HepG2 (cell line): Measurements from ENCODE around the gene TMEM198. TPM values are rescaled to one million over a fixed set of nuclear protein-coding genes. Genes with fewer than 3 reads are reported as not detected.

Experiments used
- ATAC-seq: fragments of 200-7000 bp; cut with Tn5 transposase; 3 replicates; pipeline ENCODE4 v1.9.1; 2020; ENCODE audit warnings: mild to moderate bottlenecking, moderate library complexity
- BruUV-seq: library from RNA; stranded (reverse); fragments of 400-500 nt; replicated peaks from 2 replicates; lab custom pipeline; 2021; lab: Mats Ljungman, UMichigan
- CTCF ChIA-PET: fragments of 300-600 bp; formaldehyde crosslinking; extraction: SDS; loops from one replicate; lab custom pipeline; 2021; ENCODE audit warnings: low total read pairs, inconsistent platforms, low intra/inter-chr PET ratio; lab: Yijun Ruan, JAX
- POLR2A ChIA-PET: fragments of 350-600 bp; sonication (Branson Sonifier 250); formaldehyde crosslinking; loops from one replicate; lab custom pipeline; 2020; ENCODE audit warnings: antibody characterized with exemption, inconsistent platforms; lab: Yijun Ruan, JAX
- DNase-seq: peaks from one replicate; pipeline ENCODE4 v3.0.0-alpha.2; 2015; ENCODE audit warnings: low spot score
- FAIRE-seq: peaks from 3 replicates; lab custom pipeline; 2011; peaks lifted over from hg19 to GRCh38; lab: Jason Lieb, UNC
- H2AFZ ChIP-seq: one replicate; pipeline ENCODE4 v1.6.1; 2011; ENCODE audit warnings: low read length, inconsistent platforms
- H3K27ac ChIP-seq: fragments of 300-600 bp; 3 replicates; pipeline ENCODE4 v1.8.0; 2011; ENCODE audit warnings: mixed run types, mild to moderate bottlenecking, mixed read lengths, low read length, inconsistent platforms; ENCODE audit not compliant: insufficient read depth; ENCODE audit errors: extremely low read length
- H3K27me3 ChIP-seq, 2 experiments: fragments of 200-600 bp in 1 of 2; 2 replicates in 1 of 2; 3 replicates in 1 of 2; pipeline versions ENCODE4 v1.6.0 to v1.8.0; 2011; ENCODE audit warnings: low read length in 2 of 2, mild to moderate bottlenecking in 2 of 2, moderate library complexity in 2 of 2, inconsistent platforms in 1 of 2; ENCODE audit not compliant: insufficient read depth in 2 of 2, control insufficient read depth in 1 of 2
- H3K36me3 ChIP-seq, 2 experiments: fragments of 200-600 bp in 1 of 2; replicated peaks in 1 of 2; 2 replicates in 1 of 2; 3 replicates in 1 of 2; pipeline versions ENCODE4 v1.5.1 to v1.8.0; 2011; ENCODE audit warnings: low read length in 2 of 2, inconsistent platforms in 1 of 2; ENCODE audit not compliant: insufficient read depth in 2 of 2, control insufficient read depth in 1 of 2
- H3K4me1 ChIP-seq: 2 replicates; pipeline ENCODE4 v1.5.1; 2012; ENCODE audit warnings: low read length, inconsistent platforms; ENCODE audit not compliant: insufficient read depth
- H3K4me2 ChIP-seq: 2 replicates; pipeline ENCODE4 v1.6.0; 2011; ENCODE audit warnings: low read depth, low read length, inconsistent platforms
- H3K4me3 ChIP-seq, 3 experiments: fragments of 200-600 bp in 1 of 3; sonication (generic), shearing (Covaris generic) in 1 of 3; replicated peaks in 1 of 3; 2 replicates each; pipeline ENCODE4 v1.5.1; 2011 to 2016; ENCODE audit warnings: low read length in 3 of 3, inconsistent platforms in 2 of 3, low read depth in 2 of 3, mild to moderate bottlenecking in 2 of 3, control low read depth in 1 of 3, mixed read lengths in 1 of 3; ENCODE audit not compliant: insufficient read depth in 1 of 3
- H3K79me2 ChIP-seq: one replicate; pipeline ENCODE4 v1.6.1; 2011; ENCODE audit warnings: low read length, inconsistent platforms; ENCODE audit not compliant: insufficient read depth
- H3K9ac ChIP-seq: 2 replicates; pipeline ENCODE4 v1.6.0; 2011; ENCODE audit warnings: mild to moderate bottlenecking, low read depth, low read length, inconsistent platforms; ENCODE audit not compliant: insufficient read depth
- H3K9me3 ChIP-seq: 2 replicates; pipeline ENCODE4 v1.5.1; 2012; ENCODE audit warnings: mild to moderate bottlenecking, low read length
- H4K20me1 ChIP-seq: 2 replicates; pipeline ENCODE4 v1.6.0; 2011; ENCODE audit warnings: inconsistent platforms, mild to moderate bottlenecking, low read length, moderate library complexity; ENCODE audit not compliant: insufficient read depth
- AGO2 ChIP-seq: fragments of 200-400 bp; formaldehyde crosslinking; optimal IDR thresholded peaks from 2 replicates; pipeline ENCODE3; 2017; ENCODE audit warnings: mild to moderate bottlenecking, low read depth, low read length, moderate library complexity
- AHR ChIP-seq: IDR thresholded peaks from 2 replicates; pipeline ENCODE4 v1.6.1; 2018; ENCODE audit warnings: missing genetic modification reagents, missing compliant biosample characterization
- CHCHD3 ChIP-seq: sonication (generic); formaldehyde crosslinking; IDR thresholded peaks from 2 replicates; pipeline ENCODE4 v1.8.0; 2022; ENCODE audit warnings: mild to moderate bottlenecking, missing genetic modification reagents, moderate library complexity
- ETV6 ChIP-seq: sonication (generic); formaldehyde crosslinking; conservative IDR thresholded peaks from 2 replicates; pipeline ENCODE4 v1.4.0; 2020; ENCODE audit warnings: missing genetic modification reagents
- HHEX ChIP-seq: IDR thresholded peaks from 2 replicates; pipeline ENCODE4 v1.6.1; 2016; ENCODE audit warnings: control low read depth
- LCORL ChIP-seq, 2 experiments: fragments of 450-650 bp in 1 of 2; sonication (generic) in 1 of 2; formaldehyde crosslinking in 1 of 2; IDR thresholded peaks; 2 replicates each; pipeline versions ENCODE4 v1.5.0 to v1.6.1; 2017 to 2020; ENCODE audit warnings: antibody characterized with exemption in 1 of 2, missing genetic modification reagents in 1 of 2
- SMYD3 ChIP-seq: sonication (generic); formaldehyde crosslinking; IDR thresholded peaks from 2 replicates; pipeline ENCODE4 v1.8.1; 2023; ENCODE audit warnings: mild to moderate bottlenecking, missing genetic modification reagents
- ZBTB43 ChIP-seq: sonication (generic); formaldehyde crosslinking; conservative IDR thresholded peaks from 2 replicates; pipeline ENCODE4 v1.4.0; 2020; ENCODE audit warnings: missing genetic modification reagents
- ZNF20 ChIP-seq: sonication (generic); formaldehyde crosslinking; IDR thresholded peaks from 2 replicates; pipeline ENCODE4 v1.4.0; 2020; ENCODE audit warnings: mild to moderate bottlenecking, moderate library complexity, missing genetic modification reagents
- ZNF546 ChIP-seq: sonication (generic); formaldehyde crosslinking; conservative IDR thresholded peaks from 2 replicates; pipeline ENCODE4 v1.8.1; 2023; ENCODE audit warnings: mild to moderate bottlenecking, missing genetic modification reagents
- ZNF549 ChIP-seq: sonication (generic); formaldehyde crosslinking; IDR thresholded peaks from 2 replicates; pipeline ENCODE4 v1.5.0; 2020; ENCODE audit warnings: missing genetic modification reagents
- ZNF660 ChIP-seq: sonication (generic); formaldehyde crosslinking; IDR thresholded peaks from 2 replicates; pipeline ENCODE4 v1.5.1; 2020; ENCODE audit warnings: mild to moderate bottlenecking, low read depth, missing genetic modification reagents, borderline replicate concordance
- ZNF678 ChIP-seq: sonication (generic); formaldehyde crosslinking; IDR thresholded peaks from 2 replicates; pipeline ENCODE4 v1.4.0; 2020; ENCODE audit warnings: mild to moderate bottlenecking, missing genetic modification reagents
- ZNF687 ChIP-seq: sonication (generic); formaldehyde crosslinking; IDR thresholded peaks from 2 replicates; pipeline ENCODE4 v1.5.1; 2020; ENCODE audit warnings: mild to moderate bottlenecking, missing genetic modification reagents, moderate library complexity
- WGBS: methylation state at CpG from one replicate; pipeline ENCODE4 v1.1.6; 2017; ENCODE audit warnings: low lambda C conversion rate; 5-methylcytosine and 5-hydroxymethylcytosine counted together
- in situ Hi-C: cut with HindIII; loops from 2 replicates; pipeline ENCODE4 v1.10.0; 2017; ENCODE audit warnings: low pct_unique_long_range_greater_than_20kb; ENCODE audit not compliant: extremely low pct_ligation_motif_present
- intact Hi-C: fragments of 100-400 bp; cut with micrococcal nuclease; formaldehyde crosslinking; loops from one replicate; pipeline ENCODE4 v1.10.0; 2022; ENCODE audit not compliant: unreplicated experiment
- polyA plus RNA-seq, 8 experiments: library from polyadenylated mRNA; depleted of rRNA in 3 of 8; stranded (reverse) in 7 of 8; unstranded in 1 of 8; fragments of >200 nt; fragmentation: Illumina TruSeq in 4 of 8; extraction: Trizol in 4 of 8; gene quantifications; 2 replicates each; pipeline versions ENCODE4 v1.2.1 to v1.2.3, GENCODE V29; 2011 to 2016; ENCODE audit warnings: low read depth in 4 of 8, missing spikeins in 1 of 8, mixed read lengths in 1 of 8; ENCODE audit not compliant: insufficient read depth in 1 of 8
- total RNA-seq, 5 experiments: library from RNA; depleted of rRNA; stranded (reverse); fragments of >200 nt; fragmentation: Illumina TruSeq; extraction: Trizol; gene quantifications; 2 replicates each; pipeline ENCODE4 v1.2.3, GENCODE V29; 2016; ENCODE audit warnings: low read depth in 1 of 5

TMEM198 gene
- total and polyA plus RNA-seq, 2 of the 13 experiments (the other 11 are each of a cell fraction or from before 2014, with no cell fraction given): 17.3 to 23.5 TPM

- peak; percentile 25; the same call in 1 of the 2 replicates for TF ChIP-seq ETV6 (CRISPR knock-in tag)
- peak; percentile 92 for TF ChIP-seq ZBTB43
- no peak for TF ChIP-seq HHEX (CRISPR knock-in tag)
Measured at GRCh38 chr2:219571311-219572236, 27.7 kb downstream of the TMEM198 start, which contains the start of gene OBSL1 (continued).

- Histone ChIP-seq H3K27me3 (no peaks in the 10 kb centered on the region), H3K4me3 (peak within 1 kb of the TSS; percentile 90 to 95 (median 94)), H3K9ac (peak within 1 kb of the TSS; percentile 88), H3K27ac (peak within 1 kb of the TSS; percentile 94), H3K4me1 (peaks cover 75% of the 10 kb centered on the region), H3K9me3 (no peaks in the 10 kb centered on the region), H3K79me2 (peaks cover 21% of the 10 kb centered on the region), H2AFZ (no peak within 1 kb of the TSS), H4K20me1 (no peaks in the 10 kb centered on the region), H3K36me3 (peaks cover 0 to 15% of the 10 kb centered on the region in 2 experiments), H3K4me2 (peak within 1 kb of the TSS; percentile 92)
- POLR2A ChIA-PET: interaction anchor here (1.1 to 3.2 kb wide), 9 partner anchors 11 to 185 kb away, joined by 3 to 150 read pairs (median 12); partner anchors contain the start of genes CHPF, DNPEP, GMPPA and STK11IP
- intact Hi-C loops (no loop called here), in situ Hi-C loops (no loop called here)
- 85% methylated on average over 8 of the region's 13 CpGs for WGBS
- ATAC-seq (peak; percentile 0; the same call in 2 of the 3 replicates), DNase-seq (no peak), FAIRE-seq (no peak)
- BruUV-seq: TSS peak; percentile 81
- CTCF ChIA-PET: interaction anchor here (2.9 kb wide), 1 partner anchor 70 kb away, joined by 13 read pairs; no protein-coding TSS in a partner anchor
- TF ChIP-seq SMYD3 (CRISPR knock-in tag): no peak
- TF ChIP-seq ZNF660 (CRISPR knock-in tag): no peak
- TF ChIP-seq AHR (CRISPR knock-in tag): 0 out of 2 replicates have a peak, but pooled peaks have one; percentile 48
- no peak for TF ChIP-seq ZNF20 (CRISPR knock-in tag)
- peak; percentile 66 for TF ChIP-seq AGO2
- TF ChIP-seq ZNF549 (CRISPR knock-in tag): no peak
- peak; percentile 48; the same call in 1 of the 2 replicates for TF ChIP-seq ZNF546 (CRISPR knock-in tag)
- 0 out of 2 replicates have a peak, but pooled peaks have one; percentile 60 for TF ChIP-seq CHCHD3 (CRISPR knock-in tag)
- TF ChIP-seq ZNF687: peak; percentile 20
- no peak for TF ChIP-seq LCORL (IDR thresholded peaks at IDR 0.05)
- 0 out of 2 replicates have a peak, but pooled peaks have one; percentile 9 for TF ChIP-seq LCORL (CRISPR knock-in tag; IDR thresholded peaks at IDR 0.05)
- TF ChIP-seq ZNF678 (CRISPR knock-in tag): 0 out of 2 replicates have a peak, but pooled peaks have one; percentile 42
Measured at GRCh38 chr2:219572237-219573001, 28.6 kb downstream of the TMEM198 start, which contains the start of gene INHA. INHA (plus strand) TSS chr2:219572310; CDS start chr2:219572375, 65 bp downstream.
